Heart right ventricle (tissue), 16 donors: Measurements from ENCODE around the gene TOX2. TPM values are rescaled to one million over a fixed set of nuclear protein-coding genes. Genes with fewer than 3 reads are reported as not detected.

Experiments used
- ATAC-seq, 8 donors: fragments of 200-7000 bp; cut with Tn5 transposase; one replicate each; pipeline ENCODE4 v1.9.1; 2020; ENCODE audit warnings: mild to moderate bottlenecking in 8 of 8, moderate library complexity in 8 of 8, moderate number of reproducible peaks in 1 of 8
- DNase-seq, 2 donors: peaks; one replicate each; pipeline ENCODE4 v3.0.0-alpha.2; 2020
- H3K27ac ChIP-seq, 10 donors: fragments of 200-600 bp; sonication (generic) in 2 of 10; one replicate each; pipeline versions ENCODE4 v1.5.0 to v1.8.0; 2020 to 2022; ENCODE audit warnings: mild to moderate bottlenecking in 3 of 10
- H3K27me3 ChIP-seq, 7 donors: fragments of 200-600 bp; one replicate each; pipeline ENCODE4 v1.8.0; 2021 to 2022; ENCODE audit warnings: mild to moderate bottlenecking in 2 of 7
- H3K36me3 ChIP-seq, 9 donors: fragments of 200-600 bp; sonication (generic) in 1 of 9; one replicate each; pipeline versions ENCODE4 v1.5.0 to v1.8.0; 2020 to 2022; ENCODE audit warnings: mild to moderate bottlenecking in 2 of 9
- H3K4me1 ChIP-seq, 9 donors: fragments of 200-600 bp; sonication (generic) in 1 of 9; one replicate each; pipeline versions ENCODE4 v1.5.0 to v1.8.0; 2020 to 2022; ENCODE audit warnings: mild to moderate bottlenecking in 4 of 9
- H3K4me3 ChIP-seq, 10 donors: fragments of 200-600 bp; sonication (generic) in 2 of 10; one replicate each; pipeline versions ENCODE4 v1.5.0 to v1.8.0; 2020 to 2022; ENCODE audit warnings: mild to moderate bottlenecking in 7 of 10, moderate library complexity in 2 of 10
- H3K9me3 ChIP-seq, 11 donors: fragments of 200-600 bp in 10 of 11; sonication (generic) in 2 of 11; one replicate each; pipeline versions ENCODE4 v1.5.0 to v1.8.0; 2013 to 2022; ENCODE audit warnings: mild to moderate bottlenecking in 2 of 11, control low read depth in 1 of 11, moderate library complexity in 1 of 11
- WGBS, 2 donors: extraction: QIAGEN DNeasy Blood & Tissue Kit; methylation state at CpG; one replicate each; pipeline ENCODE4 v1.1.7; 2013; ENCODE audit warnings: inconsistent platforms in 1 of 2; 5-methylcytosine and 5-hydroxymethylcytosine counted together
- intact Hi-C, 10 donors: fragments of 100-400 bp; cut with DNase I; formaldehyde crosslinking; loops; one replicate each; pipeline versions ENCODE4 v1.11.1 to v1.14.2; 2022
- polyA plus RNA-seq, 2 donors: library from polyadenylated mRNA; stranded (reverse); fragments of 200-250 nt; gene quantifications; one replicate each; pipeline ENCODE4 v1.2.3, GENCODE V29; 2013
- total RNA-seq, 10 donors: library from RNA; stranded (reverse); fragmentation: NEBNext Ultra II Directional in 3 of 10; extraction: Animal tissue kit (Norgen Biotek cat#: 25700) in 3 of 10; gene quantifications; one replicate each; pipeline versions ENCODE4 v1.2.1 to v1.2.4, GENCODE V29; 2021 to 2023
- TF ChIP-seq, protein P1 (sequence below), 9 donors: fragments of 200-600 bp; sonication (generic) in 2 of 9; IDR thresholded peaks; one replicate each; pipeline versions ENCODE4 v1.5.0 to v1.8.0; 2021 to 2022; ENCODE audit warnings: antibody characterized with exemption in 9 of 9, mild to moderate bottlenecking in 5 of 9, moderate library complexity in 1 of 9
- donor health status: Arrhythmogenic right ventricular cardiomyopathy.
- donor health status: ischemic (EF 13 %, LVEDD 7.1; RV severe dilation, severe dysfunction).
- donor health status: healthy with polysubstance abuse.
- donor health status: DM: no; HTN: yes; CAD: no.
- donor health status: DM: no; HTN: no; CAD: no.
- donor health status: ischemic (EF 25% LVEDD 6.9; RV normal size, moderate dysfunction).
- donor health status: ischemic (EF 25% LVEDD 5.7; RV mildly dilated, moderate dysfunction).
- donor health status: healthy.
- donor health status: DM: yes; HTN: yes; CAD: no.
- donor health status: Ischemic cardiomyopathy.
- donor health status: ischemic (EF 35%, LVEDD 5.7; RV mildly dilated, moderate dysfunction).
- donor health status: nonischemic (EF 11% LVEDD 7.7; RV severe dilation, severe dysfunction).
- donor health status: DM: yes; HTN: yes; CAD: no.
- donor health status: PGD.
- donor health status: ischemic (EF 29% LVEDD 5.4; RV normal size, mild dysfunction).
- donor health status: nonischemic (EF 23%, LVEDD 6.1; RV moderate dilation, normal function).

The TOX2 gene
- total and polyA plus RNA-seq, 12 donors = 0.25 to 2.0 (median 1.1) TPM

DNA sequence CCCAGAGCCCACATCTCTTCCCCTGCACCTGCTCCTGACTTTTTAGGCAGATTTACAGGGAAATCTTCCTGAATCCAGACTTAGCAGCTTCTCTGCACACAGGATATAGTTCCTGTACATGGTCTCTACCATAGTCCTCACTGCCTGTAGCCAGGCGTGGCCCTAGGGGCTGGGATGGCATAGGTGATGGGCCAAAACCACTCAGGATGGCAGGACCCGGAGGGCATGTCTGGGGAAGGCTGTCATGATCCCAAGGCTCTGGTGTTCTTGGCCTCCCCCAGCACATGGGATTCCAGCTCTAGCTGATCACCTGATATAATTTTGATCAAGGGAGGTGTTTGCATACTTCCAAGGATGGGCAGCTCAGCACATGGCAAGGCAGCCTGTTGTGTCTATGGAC, 58.0 kb downstream of the TOX2 start:
- peaks cover 0 to 4% (median 0%) of the 10 kb centered on the region in 11 donors for H3K9me3 ChIP-seq
- intact Hi-C loops = no loop called here
- WGBS, 2 donors = 91 to 92% methylated on average over 2 of the region's 2 CpGs

DNA sequence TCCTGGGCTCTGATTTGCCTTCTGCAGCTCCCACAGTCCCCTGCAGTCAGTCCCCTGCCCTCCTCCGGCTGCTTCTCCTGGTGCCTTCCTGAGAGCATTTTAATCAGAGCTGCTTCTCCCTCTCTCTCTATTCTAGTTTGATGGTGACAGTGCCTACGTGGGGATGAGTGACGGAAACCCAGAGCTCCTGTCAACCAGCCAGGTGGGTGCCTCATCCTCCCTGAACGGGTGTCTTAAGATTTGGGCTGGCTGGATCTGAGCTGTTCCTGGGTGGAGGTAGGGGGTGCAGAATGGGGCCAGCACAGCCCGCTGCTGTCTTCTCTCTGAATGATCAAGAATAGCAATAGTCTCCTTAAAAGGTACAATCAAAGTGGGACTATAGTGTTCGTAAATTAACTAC, 58.6 kb downstream of the TOX2 start:
- Histone ChIP-seq H3K27ac (no peak overlapping the region), H3K4me1 (peaks cover 0 to 9% (median 0%) of the 10 kb centered on the region in 9 donors), H3K27me3 (peaks cover 0 to 18% (median 5%) of the 10 kb centered on the region in 7 donors), H3K9me3 (peaks cover 0 to 4% (median 0%) of the 10 kb centered on the region in 11 donors), H3K36me3 (no peaks in the 10 kb centered on the region), H3K4me3 (no peak overlapping the region)
- TF ChIP-seq, protein P1, sequence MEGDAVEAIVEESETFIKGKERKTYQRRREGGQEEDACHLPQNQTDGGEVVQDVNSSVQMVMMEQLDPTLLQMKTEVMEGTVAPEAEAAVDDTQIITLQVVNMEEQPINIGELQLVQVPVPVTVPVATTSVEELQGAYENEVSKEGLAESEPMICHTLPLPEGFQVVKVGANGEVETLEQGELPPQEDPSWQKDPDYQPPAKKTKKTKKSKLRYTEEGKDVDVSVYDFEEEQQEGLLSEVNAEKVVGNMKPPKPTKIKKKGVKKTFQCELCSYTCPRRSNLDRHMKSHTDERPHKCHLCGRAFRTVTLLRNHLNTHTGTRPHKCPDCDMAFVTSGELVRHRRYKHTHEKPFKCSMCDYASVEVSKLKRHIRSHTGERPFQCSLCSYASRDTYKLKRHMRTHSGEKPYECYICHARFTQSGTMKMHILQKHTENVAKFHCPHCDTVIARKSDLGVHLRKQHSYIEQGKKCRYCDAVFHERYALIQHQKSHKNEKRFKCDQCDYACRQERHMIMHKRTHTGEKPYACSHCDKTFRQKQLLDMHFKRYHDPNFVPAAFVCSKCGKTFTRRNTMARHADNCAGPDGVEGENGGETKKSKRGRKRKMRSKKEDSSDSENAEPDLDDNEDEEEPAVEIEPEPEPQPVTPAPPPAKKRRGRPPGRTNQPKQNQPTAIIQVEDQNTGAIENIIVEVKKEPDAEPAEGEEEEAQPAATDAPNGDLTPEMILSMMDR (IDR thresholded peaks at IDR 0.05) = no peak
- WGBS, 2 donors = 81 to 85% methylated on average over 6 of the region's 6 CpGs
- ATAC-seq (no peak), DNase-seq (no peak)
- intact Hi-C loops = no loop called here

More for the DNA sequence above, 58.0 kb downstream of the TOX2 start:
- peaks cover 0 to 16% (median 5%) of the 10 kb centered on the region in 7 donors for H3K27me3 ChIP-seq
- TF ChIP-seq, protein P1 (IDR thresholded peaks at IDR 0.05) = no peak
- no peak overlapping the region for H3K27ac ChIP-seq
- H3K4me1 ChIP-seq = peaks cover 0 to 9% (median 0%) of the 10 kb centered on the region in 9 donors
- no peak for DNase-seq
- ATAC-seq = no peak
- H3K36me3 ChIP-seq = no peaks in the 10 kb centered on the region
- no peak overlapping the region for H3K4me3 ChIP-seq

DNA sequence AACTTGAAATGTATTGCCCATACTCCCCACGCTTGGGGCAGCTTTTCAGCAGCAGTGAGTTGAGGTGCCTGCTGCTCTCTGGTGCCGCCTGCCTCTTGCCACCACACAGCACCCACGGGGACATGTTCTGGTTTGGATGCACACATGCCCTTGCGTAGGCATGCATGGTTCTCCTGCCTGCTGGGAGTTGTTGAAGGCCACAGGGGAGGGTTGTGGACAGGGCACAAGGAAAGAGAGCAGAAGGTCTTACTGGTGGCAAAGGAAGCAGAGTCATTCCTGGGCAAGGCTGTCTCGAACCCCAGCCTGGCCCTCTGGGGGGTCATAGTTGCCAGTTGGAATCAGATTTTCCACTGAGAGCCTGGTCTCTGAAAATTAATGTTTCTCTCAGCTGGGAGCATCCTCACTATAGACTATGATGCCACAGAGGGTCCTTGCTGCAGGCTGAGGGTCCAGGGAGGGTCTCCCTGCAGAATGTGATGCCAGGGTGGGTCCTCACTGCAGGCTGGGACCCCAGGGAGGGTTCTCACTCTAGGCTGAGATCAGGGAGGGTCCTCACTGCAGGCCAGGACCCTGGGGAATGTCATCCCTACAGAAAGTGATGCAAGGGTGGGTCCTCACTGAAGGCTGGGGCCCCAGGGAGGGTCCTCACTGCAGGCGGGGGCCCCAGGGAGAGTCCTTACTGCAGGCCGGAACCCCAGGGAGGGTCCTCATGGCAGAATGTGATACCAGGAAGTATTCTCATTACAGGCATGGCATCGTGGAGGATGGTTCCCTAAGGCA, 59.2 kb downstream of the TOX2 start:
- DNase-seq (no peak), ATAC-seq (no peak)
- Histone ChIP-seq H3K27me3 (peaks cover 0 to 20% (median 5%) of the 10 kb centered on the region in 7 donors), H3K36me3 (no peaks in the 10 kb centered on the region), H3K9me3 (peaks cover 0 to 4% (median 0%) of the 10 kb centered on the region in 11 donors), H3K4me3 (no peak overlapping the region), H3K4me1 (peaks cover 0 to 8% (median 0%) of the 10 kb centered on the region in 9 donors), H3K27ac (no peak overlapping the region)
- TF ChIP-seq, protein P1 (IDR thresholded peaks at IDR 0.05) = no peak
- WGBS, 2 donors = 84% methylated on average over 8 of the region's 8 CpGs
- intact Hi-C loops = no loop called here

DNA sequence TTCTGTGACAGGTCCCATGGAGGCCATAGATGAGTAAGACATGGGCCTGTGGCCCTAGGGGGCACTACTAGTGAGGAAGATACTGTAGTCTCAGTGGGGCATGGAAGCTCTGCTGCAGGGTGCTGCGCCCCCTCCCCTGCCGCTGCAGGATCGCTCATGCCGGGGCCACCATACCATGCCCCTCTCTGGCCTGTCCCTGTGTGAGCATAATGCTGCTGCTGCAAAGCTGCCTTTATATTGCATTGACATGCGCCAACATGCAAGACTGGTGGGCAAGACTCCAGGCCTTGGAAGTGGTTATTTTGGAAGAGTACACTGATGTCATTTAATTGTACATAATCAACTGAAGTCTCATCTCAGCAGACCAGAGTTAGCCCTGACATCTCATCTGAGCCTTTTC, 60.0 kb downstream of the TOX2 start:
- DNase-seq = no peak
- Histone ChIP-seq H3K4me1 (peaks cover 0 to 4% (median 0%) of the 10 kb centered on the region in 9 donors), H3K9me3 (peaks cover 0 to 4% (median 0%) of the 10 kb centered on the region in 11 donors), H3K27me3 (peaks cover 0 to 24% (median 6%) of the 10 kb centered on the region in 7 donors), H3K4me3 (no peak overlapping the region), H3K36me3 (no peaks in the 10 kb centered on the region), H3K27ac (no peak overlapping the region)
- 96 to 97% methylated on average over 5 of the region's 5 CpGs for WGBS, 2 donors
- no peak for ATAC-seq
- intact Hi-C loops = no loop called here
- TF ChIP-seq, protein P1 (IDR thresholded peaks at IDR 0.05) = no peak
